ENCODE results near the gene ESRP2. TPM values are rescaled to one million over a fixed set of nuclear protein-coding genes. Genes with fewer than 3 reads are reported as not detected.
A peak's percentile ranks its signal among the peaks of the same experiment; 100 is the strongest.

The ESRP2 gene
- total RNA-seq, 3 donors from 2014 or later (not counting 1 experiment from before 2014, with no cell fraction given): not detected

DNA sequence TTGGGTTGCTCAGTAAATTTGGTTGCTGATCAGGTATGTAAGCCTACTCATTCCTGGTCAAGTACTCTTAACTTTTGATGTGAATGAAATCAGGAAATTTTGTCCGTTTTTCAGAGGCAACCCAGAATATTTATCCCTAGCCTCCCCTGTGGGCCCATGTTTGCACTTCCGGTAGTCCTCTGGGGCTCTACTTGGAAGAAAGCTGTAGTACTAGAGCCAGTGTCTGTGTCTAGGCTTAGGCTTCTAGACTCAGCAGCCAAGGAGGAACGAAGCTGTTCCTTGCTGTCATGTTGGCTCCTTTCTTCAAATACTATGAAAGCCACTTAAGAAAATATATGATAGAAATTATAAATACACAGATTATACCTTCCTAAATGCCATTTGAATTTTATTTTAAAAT is 21.2 kb downstream of the ESRP2 start:
- Mint-ChIP-seq H3K4me3 (no peak overlapping the region), H3K36me3 (peaks cover 5% of the 10 kb centered on the region), H3K27ac (peak overlapping the region; percentile 45 to 64), H3K4me1 (peaks cover 24 to 32% of the 10 kb centered on the region in 2 donors), H3K9me3 (no peaks in the 10 kb centered on the region), H3K27me3 (ENCODE audit: low read depth in 2 of 2) (no peaks in the 10 kb centered on the region)
- intact Hi-C loops (cut with micrococcal nuclease): no loop called here
- ATAC-seq (no peak), DNase-seq (no peak)
- WGBS (ENCODE audit: insufficient coverage): 96% methylated on average over 2 of the region's 3 CpGs
- peaks cover 17% of the 10 kb centered on the region for H3K36me3 ChIP-seq (ENCODE audit: control insufficient read depth, insufficient read depth, low read length)
- H3K4me1 ChIP-seq (ENCODE audit: control insufficient read depth, insufficient read depth, low read length): no peaks in the 10 kb centered on the region
- H3K27me3 ChIP-seq (ENCODE audit: control insufficient read depth, insufficient read depth, low read length): no peaks in the 10 kb centered on the region
- no peaks in the 10 kb centered on the region for H3K9me3 ChIP-seq (ENCODE audit: control insufficient read depth, insufficient read depth, low read length)
- H3K27ac ChIP-seq (ENCODE audit: low read length): no peak overlapping the region
- no peak for TF ChIP-seq CTCF (IDR thresholded peaks at IDR 0.05)
- H3K4me3 ChIP-seq (ENCODE audit: low read length): no peak overlapping the region

DNA sequence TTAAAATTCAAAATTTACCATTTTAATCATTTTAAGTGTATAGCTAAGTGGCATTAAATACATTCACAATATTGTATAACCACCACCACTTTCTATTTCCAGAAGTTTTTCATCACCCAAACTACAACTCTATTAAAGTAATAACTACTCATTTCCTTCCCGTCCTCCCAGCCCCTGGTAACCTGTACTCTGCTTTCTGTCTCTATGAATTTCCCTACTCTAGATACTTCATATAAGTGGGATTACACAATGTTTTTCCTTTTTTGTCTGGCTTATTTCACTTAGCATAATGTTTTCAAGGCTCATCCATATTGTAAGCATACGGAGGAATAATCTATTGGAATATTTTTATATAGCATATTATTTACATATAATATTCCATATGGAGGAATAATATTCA is 29.7 kb downstream of the ESRP2 start:
- peaks cover 3% of the 10 kb centered on the region for H3K4me1 ChIP-seq (ENCODE audit: control insufficient read depth, insufficient read depth, low read length)
- H3K9me3 Mint-ChIP-seq: no peaks in the 10 kb centered on the region
- H3K36me3 ChIP-seq (ENCODE audit: control insufficient read depth, insufficient read depth, low read length): peaks cover 12% of the 10 kb centered on the region
- no peak for ATAC-seq
- 81% methylated on average over 1 of the region's 2 CpGs for WGBS (ENCODE audit: insufficient coverage)
- no peak for TF ChIP-seq CTCF (IDR thresholded peaks at IDR 0.05)
- no peaks in the 10 kb centered on the region for H3K27me3 ChIP-seq (ENCODE audit: control insufficient read depth, insufficient read depth, low read length)
- no peak overlapping the region for H3K4me3 Mint-ChIP-seq
- DNase-seq: no peak
- intact Hi-C loops (cut with micrococcal nuclease): no loop called here
- H3K27me3 Mint-ChIP-seq (ENCODE audit: low read depth in 2 of 2): no peaks in the 10 kb centered on the region
- no peaks in the 10 kb centered on the region for H3K9me3 ChIP-seq (ENCODE audit: control insufficient read depth, insufficient read depth, low read length)
- H3K4me1 Mint-ChIP-seq: peaks cover 22 to 24% of the 10 kb centered on the region in 2 donors
- H3K36me3 Mint-ChIP-seq: no peaks in the 10 kb centered on the region
- no peak overlapping the region for H3K4me3 ChIP-seq (ENCODE audit: low read length)
- peak overlapping the region; percentile 51 to 75 for H3K27ac Mint-ChIP-seq
- no peak overlapping the region for H3K27ac ChIP-seq (ENCODE audit: low read length)

- no peak overlapping the region for H3K4me3 Mint-ChIP-seq
- peaks cover 17% of the 10 kb centered on the region for H3K36me3 ChIP-seq (ENCODE audit: control insufficient read depth, insufficient read depth, low read length)
- no peaks in the 10 kb centered on the region for H3K36me3 Mint-ChIP-seq
- intact Hi-C loops (cut with micrococcal nuclease): no loop called here
- no peak overlapping the region for H3K27ac ChIP-seq (ENCODE audit: low read length)
- H3K9me3 Mint-ChIP-seq: no peaks in the 10 kb centered on the region
- ATAC-seq (no peak), DNase-seq (no peak)
- H3K4me1 ChIP-seq (ENCODE audit: control insufficient read depth, insufficient read depth, low read length): no peaks in the 10 kb centered on the region
- no peaks in the 10 kb centered on the region for H3K9me3 ChIP-seq (ENCODE audit: control insufficient read depth, insufficient read depth, low read length)
- H3K27me3 Mint-ChIP-seq (ENCODE audit: low read depth in 2 of 2): no peaks in the 10 kb centered on the region
- H3K4me3 ChIP-seq (ENCODE audit: low read length): no peak overlapping the region
- H3K27me3 ChIP-seq (ENCODE audit: control insufficient read depth, insufficient read depth, low read length): no peaks in the 10 kb centered on the region
- TF ChIP-seq CTCF (IDR thresholded peaks at IDR 0.05): no peak
- peak overlapping the region; percentile 67 to 79 for H3K27ac Mint-ChIP-seq
- H3K4me1 Mint-ChIP-seq: peaks cover 24 to 30% of the 10 kb centered on the region in 2 donors
Observed at GRCh38 chr16:68202091-68202519, 33.8 kb downstream of the ESRP2 start.

DNA sequence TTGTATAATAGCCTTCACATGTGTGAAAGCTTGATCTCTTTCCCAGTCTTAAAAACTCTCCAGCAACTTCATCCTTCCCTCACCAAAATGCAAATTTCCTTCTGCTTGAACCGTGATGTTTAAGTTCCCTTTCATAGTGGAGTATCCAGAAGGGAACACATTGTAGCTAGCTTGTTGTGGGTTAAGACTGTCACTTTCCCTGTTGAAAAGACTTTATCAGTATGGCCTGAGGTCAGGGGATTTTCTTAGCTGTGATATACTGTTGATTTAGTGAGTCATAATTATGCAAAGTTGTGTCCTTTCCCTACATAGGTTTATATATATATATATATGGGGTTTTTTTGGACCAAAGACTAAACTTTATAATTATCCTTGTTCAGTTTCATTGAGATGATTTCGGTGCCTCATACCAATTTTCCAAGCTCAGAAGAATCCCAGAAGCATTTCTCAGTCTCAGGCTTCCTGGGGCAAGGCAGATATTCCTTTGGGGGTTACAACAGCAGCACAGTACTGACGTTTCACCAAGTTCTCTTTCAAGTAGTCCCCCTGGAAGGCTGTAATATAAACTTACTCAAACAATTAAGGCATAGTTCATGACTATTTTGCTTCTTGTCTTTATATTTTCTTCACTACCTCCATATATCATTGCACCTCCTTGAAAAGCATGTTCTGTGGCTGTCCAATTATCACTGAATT is 35.7 kb downstream of the ESRP2 start:
- intact Hi-C loops (cut with micrococcal nuclease): no loop called here
- Mint-ChIP-seq H3K4me1 (peaks cover 18 to 23% of the 10 kb centered on the region in 2 donors), H3K9me3 (no peaks in the 10 kb centered on the region), H3K27me3 (ENCODE audit: low read depth in 2 of 2) (no peaks in the 10 kb centered on the region), H3K27ac (peak overlapping the region; percentile 76 to 86), H3K4me3 (no peak overlapping the region), H3K36me3 (no peaks in the 10 kb centered on the region)
- Histone ChIP-seq H3K4me3 (ENCODE audit: low read length) (no peak overlapping the region), H3K27ac (ENCODE audit: low read length) (no peak overlapping the region), H3K27me3 (ENCODE audit: control insufficient read depth, insufficient read depth, low read length) (no peaks in the 10 kb centered on the region), H3K9me3 (ENCODE audit: control insufficient read depth, insufficient read depth, low read length) (no peaks in the 10 kb centered on the region), H3K36me3 (ENCODE audit: control insufficient read depth, insufficient read depth, low read length) (peaks cover 19% of the 10 kb centered on the region), H3K4me1 (ENCODE audit: control insufficient read depth, insufficient read depth, low read length) (no peaks in the 10 kb centered on the region)
- TF ChIP-seq CTCF (IDR thresholded peaks at IDR 0.05): no peak
- DNase-seq (no peak), ATAC-seq (peak; percentile 37 to 80 (median 78))
- WGBS (ENCODE audit: insufficient coverage): 66% methylated on average over 2 of the region's 3 CpGs

All from natural killer cell (primary cell).